ENCODE data around the gene FBXL20. TPM values are rescaled to one million over a fixed set of nuclear protein-coding genes. Genes with fewer than 3 reads are reported as not detected.
"Not testable (repeated sequence)": the region's sequence is repeated elsewhere in the genome, so short reads cannot be mapped to it uniquely, and the experiment has no call there.

FBXL20 gene
- polyA plus RNA-seq, 1 donor (not counting 4 experiments of a cell fraction or from before 2014, with no cell fraction given) = 4.9 TPM

DNA sequence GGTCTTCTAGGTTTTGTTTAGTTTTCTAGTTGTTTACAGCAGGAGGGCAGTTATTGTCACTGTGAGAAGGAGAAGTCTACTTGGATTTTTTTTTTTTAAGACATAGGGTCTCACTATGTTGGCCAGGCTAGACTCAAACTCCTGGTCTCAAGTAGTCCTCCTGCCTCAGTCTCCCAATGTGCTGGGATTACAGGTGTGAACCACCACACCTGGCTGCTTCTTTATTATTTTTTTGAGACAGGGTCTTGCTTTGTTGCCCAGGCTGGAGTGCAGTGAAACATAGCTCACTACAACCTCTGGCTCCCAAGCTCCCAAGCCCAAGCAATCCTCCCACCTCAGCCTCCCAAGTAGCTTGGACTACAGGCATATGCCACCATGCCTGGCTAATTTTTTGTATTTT is 107.4 kb downstream of the FBXL20 start:
- no peaks in the 10 kb centered on the region for H4K20me1 ChIP-seq (ENCODE audit: control insufficient read depth, extremely low read depth, insufficient read depth, low read length)
- H3K27me3 ChIP-seq (ENCODE audit: control insufficient read depth, extremely low read depth, insufficient read depth, low read length) = no peaks in the 10 kb centered on the region
- TF ChIP-seq EZH2 (IDR thresholded peaks at IDR 0.05; ENCODE audit: low read length) = no peak
- no peak for TF ChIP-seq CTCF (optimal IDR thresholded peaks at IDR 0.05 in 1 of 3, IDR thresholded peaks at IDR 0.05 in 1 of 3, conservative IDR thresholded peaks at IDR 0.05 in 1 of 3; ENCODE audit: extremely low read depth in 1 of 3, insufficient read depth in 2 of 3, low read length in 3 of 3)
- no peak overlapping the region for H2AFZ ChIP-seq (ENCODE audit: control insufficient read depth, low read length)
- no peaks in the 10 kb centered on the region for H3K4me1 ChIP-seq (ENCODE audit: control insufficient read depth, extremely low read depth, insufficient read depth, low read length)
- peaks cover 0 to 1% of the 10 kb centered on the region in 2 experiments for H3K36me3 ChIP-seq (ENCODE audit: control insufficient read depth in 2 of 2, extremely low read depth in 1 of 2, insufficient read depth in 2 of 2, low read length in 2 of 2)
- no peak for FAIRE-seq
- no peak overlapping the region for H3K27ac ChIP-seq (ENCODE audit: control insufficient read depth, insufficient read depth, low read length)
- no peaks in the 10 kb centered on the region for H3K9me1 ChIP-seq (ENCODE audit: control insufficient read depth, extremely low read depth, insufficient read depth, low read length)
- H3K9ac ChIP-seq (ENCODE audit: control insufficient read depth, extremely low read depth, insufficient read depth, low read length) = no peak overlapping the region
- dilution Hi-C loops (cut with MboI; ENCODE audit: extremely low pct_ligation_motif_present, low sequenced_read_pairs) = no loop called here
- DNase-seq (ENCODE audit: low read depth, low spot score) = no peak
- no peaks in the 10 kb centered on the region for H3K79me2 ChIP-seq (ENCODE audit: control insufficient read depth, insufficient read depth, low read length)
- H3K4me2 ChIP-seq (ENCODE audit: control insufficient read depth, extremely low read depth, insufficient read depth, low read depth, low read length) = no peak overlapping the region
- H3K4me3 ChIP-seq (ENCODE audit: control insufficient read depth in 2 of 3, extremely low read depth in 1 of 3, insufficient read depth in 2 of 3, low read depth in 1 of 3, low read length in 3 of 3) = no peak overlapping the region
- no peaks in the 10 kb centered on the region for H3K9me3 ChIP-seq (ENCODE audit: control insufficient read depth, low read depth, low read length)

DNA sequence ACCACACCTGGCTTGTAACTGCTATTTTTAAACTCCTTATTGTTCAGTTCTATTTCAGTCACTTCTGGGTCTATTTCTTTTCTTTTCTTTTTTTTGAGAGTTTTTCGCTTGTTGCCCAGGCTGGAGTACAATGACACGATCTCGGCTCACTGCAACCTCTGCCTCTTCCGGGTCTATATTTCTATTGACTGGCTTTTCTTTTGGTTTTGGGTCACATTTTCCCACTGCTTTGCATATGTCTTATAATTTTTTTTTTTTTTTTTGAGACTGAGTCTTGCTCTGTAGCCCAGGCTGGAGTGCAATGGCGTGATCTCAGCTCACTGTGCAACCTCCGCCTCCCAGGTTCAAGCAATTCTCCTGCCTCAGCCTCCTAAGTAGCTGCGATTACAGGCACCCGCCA is 108.9 kb downstream of the FBXL20 start:
- H3K4me1 ChIP-seq (ENCODE audit: control insufficient read depth, extremely low read depth, insufficient read depth, low read length); H3K79me2 ChIP-seq (ENCODE audit: control insufficient read depth, insufficient read depth, low read length); H4K20me1 ChIP-seq (ENCODE audit: control insufficient read depth, extremely low read depth, insufficient read depth, low read length); FAIRE-seq; H3K9ac ChIP-seq (ENCODE audit: control insufficient read depth, extremely low read depth, insufficient read depth, low read length); DNase-seq (ENCODE audit: low read depth, low spot score); H3K4me3 ChIP-seq (ENCODE audit: control insufficient read depth in 2 of 3, extremely low read depth in 1 of 3, insufficient read depth in 2 of 3, low read depth in 1 of 3, low read length in 3 of 3); H3K4me2 ChIP-seq (ENCODE audit: control insufficient read depth, extremely low read depth, insufficient read depth, low read depth, low read length); H3K27me3 ChIP-seq (ENCODE audit: control insufficient read depth, extremely low read depth, insufficient read depth, low read length); H3K9me1 ChIP-seq (ENCODE audit: control insufficient read depth, extremely low read depth, insufficient read depth, low read length); dilution Hi-C loops (cut with MboI; ENCODE audit: extremely low pct_ligation_motif_present, low sequenced_read_pairs); H3K27ac ChIP-seq (ENCODE audit: control insufficient read depth, insufficient read depth, low read length); H3K9me3 ChIP-seq (ENCODE audit: control insufficient read depth, low read depth, low read length); H3K36me3 ChIP-seq (ENCODE audit: control insufficient read depth in 2 of 2, extremely low read depth in 1 of 2, insufficient read depth in 2 of 2, low read length in 2 of 2); H2AFZ ChIP-seq (ENCODE audit: control insufficient read depth, low read length): not testable (repeated sequence)

DNA sequence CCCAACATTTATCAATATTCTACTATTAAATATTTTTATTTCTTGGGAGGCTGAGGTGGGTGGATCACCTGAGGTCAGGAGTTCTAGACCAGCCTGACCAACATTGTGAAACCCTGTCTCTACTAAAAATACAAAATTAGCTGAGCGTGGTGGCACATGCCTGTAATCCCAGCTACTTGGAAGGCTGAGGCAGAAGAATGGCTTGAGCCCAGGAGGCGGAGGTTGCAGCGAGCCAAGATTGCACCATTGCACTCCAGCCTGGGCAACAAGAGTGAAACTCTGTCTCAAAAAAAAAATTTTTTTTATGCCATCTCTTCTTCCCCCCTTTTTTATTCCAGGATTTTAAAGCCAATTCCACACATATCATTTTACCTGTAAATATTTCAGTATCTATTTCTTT is 114.9 kb downstream of the FBXL20 start:
- dilution Hi-C loops (cut with MboI; ENCODE audit: extremely low pct_ligation_motif_present, low sequenced_read_pairs) = not testable (repeated sequence)

More for the DNA sequence above, 114.9 kb downstream of the FBXL20 start:
- H3K27me3 ChIP-seq (ENCODE audit: control insufficient read depth, extremely low read depth, insufficient read depth, low read length); H3K4me2 ChIP-seq (ENCODE audit: control insufficient read depth, extremely low read depth, insufficient read depth, low read depth, low read length); H2AFZ ChIP-seq (ENCODE audit: control insufficient read depth, low read length); DNase-seq (ENCODE audit: low read depth, low spot score); H3K4me3 ChIP-seq (ENCODE audit: control insufficient read depth in 2 of 3, extremely low read depth in 1 of 3, insufficient read depth in 2 of 3, low read depth in 1 of 3, low read length in 3 of 3); H3K9ac ChIP-seq (ENCODE audit: control insufficient read depth, extremely low read depth, insufficient read depth, low read length); H3K79me2 ChIP-seq (ENCODE audit: control insufficient read depth, insufficient read depth, low read length); FAIRE-seq; H3K9me3 ChIP-seq (ENCODE audit: control insufficient read depth, low read depth, low read length); H4K20me1 ChIP-seq (ENCODE audit: control insufficient read depth, extremely low read depth, insufficient read depth, low read length); H3K27ac ChIP-seq (ENCODE audit: control insufficient read depth, insufficient read depth, low read length); H3K9me1 ChIP-seq (ENCODE audit: control insufficient read depth, extremely low read depth, insufficient read depth, low read length); H3K36me3 ChIP-seq (ENCODE audit: control insufficient read depth in 2 of 2, extremely low read depth in 1 of 2, insufficient read depth in 2 of 2, low read length in 2 of 2); H3K4me1 ChIP-seq (ENCODE audit: control insufficient read depth, extremely low read depth, insufficient read depth, low read length): not testable (repeated sequence)
